ENCODE results near the gene TMEM165. TPM values are rescaled to one million over a fixed set of nuclear protein-coding genes. Genes with fewer than 3 reads are reported as not detected.

Gene TMEM165
- total and polyA plus RNA-seq, 4 experiments from 2014 or later: 23.4 to 74.8 (median 45.3) TPM

DNA sequence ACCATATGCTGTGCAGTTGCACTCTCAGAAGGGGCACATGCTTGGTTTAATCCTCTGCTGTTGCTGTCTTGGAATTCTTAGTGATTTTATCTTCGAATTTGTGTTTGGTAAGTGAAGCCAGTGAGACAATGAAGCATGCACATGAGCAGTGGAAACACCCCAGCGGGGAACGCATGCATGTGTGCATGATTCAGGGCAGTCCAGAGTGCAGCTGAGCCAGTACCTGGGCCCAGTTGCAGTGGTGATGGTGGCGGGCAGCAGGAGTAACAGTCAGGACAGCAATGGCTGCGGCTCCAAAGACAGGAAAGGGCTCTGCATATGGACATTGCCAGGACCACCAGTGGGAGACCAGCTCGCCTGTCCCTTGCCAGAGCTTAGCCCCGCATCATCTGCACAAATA is 14.3 kb upstream of the TMEM165 start:
- Histone ChIP-seq H3K27me3 (ENCODE audit: insufficient read depth, low read length) (no peaks in the 10 kb centered on the region), H3K9me3 (ENCODE audit: control insufficient read depth in 1 of 2, low read length in 2 of 2) (no peaks in the 10 kb centered on the region), H3K4me3 (ENCODE audit: low read length in 2 of 2) (no peak overlapping the region), H3K4me1 (ENCODE audit: insufficient read depth, low read length) (no peaks in the 10 kb centered on the region), H3K27ac (ENCODE audit: low read depth, low read length) (no peak overlapping the region), H3K36me3 (ENCODE audit: insufficient read depth, low read length) (no peaks in the 10 kb centered on the region)
- CTCF ChIA-PET (ENCODE audit: partially characterized antibody): no interaction called here
- no peaks in the 10 kb centered on the region for H3K4me1 Mint-ChIP-seq
- no peaks in the 10 kb centered on the region for H3K27me3 Mint-ChIP-seq
- no peaks in the 10 kb centered on the region for H3K36me3 Mint-ChIP-seq
- POLR2A ChIA-PET (ENCODE audit: partially characterized antibody): no interaction called here
- H3K9me3 Mint-ChIP-seq: no peaks in the 10 kb centered on the region
- no peak for DNase-seq
- H3K27ac Mint-ChIP-seq: no peak overlapping the region
- intact Hi-C loops (cut with micrococcal nuclease): no loop called here
- H3K4me3 Mint-ChIP-seq: no peak overlapping the region

DNA sequence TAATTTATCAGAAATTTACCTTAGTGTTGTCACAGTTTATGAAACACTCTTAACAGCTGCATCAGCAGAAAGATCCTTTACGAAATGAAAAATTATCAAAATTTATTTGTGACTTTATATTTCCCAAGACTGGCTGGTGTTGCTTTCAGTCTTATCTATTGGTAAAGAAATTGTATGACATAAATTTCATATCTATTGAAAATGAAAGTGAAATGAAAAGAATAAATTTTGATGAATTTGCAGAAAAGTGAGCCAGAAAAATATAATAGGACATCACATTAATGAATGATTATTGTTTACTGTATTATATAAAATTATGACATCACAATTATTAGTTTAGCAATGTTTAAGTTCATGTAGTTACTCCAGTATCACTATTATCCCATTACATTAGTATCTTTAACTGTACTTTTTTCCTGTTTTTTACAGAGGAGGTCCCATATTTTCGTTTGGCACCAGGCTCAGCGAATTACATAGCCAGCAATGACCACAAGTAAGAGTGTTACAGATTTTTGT is 13.2 kb upstream of the TMEM165 start:
- ChIA-PET CTCF (ENCODE audit: partially characterized antibody) (no interaction called here), POLR2A (ENCODE audit: partially characterized antibody) (no interaction called here)
- H3K36me3 Mint-ChIP-seq: no peaks in the 10 kb centered on the region
- no peaks in the 10 kb centered on the region for H3K36me3 ChIP-seq (ENCODE audit: insufficient read depth, low read length)
- H3K4me3 ChIP-seq (ENCODE audit: low read length in 2 of 2): no peak overlapping the region
- no peaks in the 10 kb centered on the region for H3K4me1 Mint-ChIP-seq
- no peaks in the 10 kb centered on the region for H3K9me3 ChIP-seq (ENCODE audit: control insufficient read depth in 1 of 2, low read length in 2 of 2)
- no peak overlapping the region for H3K4me3 Mint-ChIP-seq
- H3K27me3 ChIP-seq (ENCODE audit: insufficient read depth, low read length): no peaks in the 10 kb centered on the region
- no peaks in the 10 kb centered on the region for H3K4me1 ChIP-seq (ENCODE audit: insufficient read depth, low read length)
- no peaks in the 10 kb centered on the region for H3K27me3 Mint-ChIP-seq
- no peak for DNase-seq
- no peaks in the 10 kb centered on the region for H3K9me3 Mint-ChIP-seq
- H3K27ac ChIP-seq (ENCODE audit: low read depth, low read length): no peak overlapping the region
- H3K27ac Mint-ChIP-seq: no peak overlapping the region
- intact Hi-C loops (cut with micrococcal nuclease): no loop called here

DNA sequence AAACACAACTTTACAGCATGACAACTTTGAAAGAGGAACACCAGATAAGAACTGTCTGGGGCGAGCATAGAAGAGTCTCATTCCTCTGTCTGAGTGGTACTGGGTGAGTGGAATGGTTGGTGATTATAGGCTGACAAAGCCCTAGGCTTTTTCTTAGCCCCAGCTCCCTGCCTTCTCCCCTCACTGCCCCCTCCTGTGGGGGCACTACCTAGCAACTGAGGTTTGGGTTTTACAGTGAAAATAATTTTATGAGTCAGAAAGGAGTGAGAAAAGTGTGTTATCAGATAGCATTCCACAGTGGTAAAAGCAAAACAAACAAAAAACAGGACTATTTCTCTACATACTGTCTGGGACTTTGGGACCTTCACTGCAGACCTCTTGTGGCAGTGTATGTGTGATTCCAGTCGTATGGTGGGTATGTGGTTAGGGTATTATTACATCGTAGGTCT is 10.5 kb upstream of the TMEM165 start:
- Histone ChIP-seq H3K27ac (ENCODE audit: low read depth, low read length) (no peak overlapping the region), H3K4me3 (ENCODE audit: low read length in 2 of 2) (no peak overlapping the region), H3K4me1 (ENCODE audit: insufficient read depth, low read length) (no peaks in the 10 kb centered on the region), H3K27me3 (ENCODE audit: insufficient read depth, low read length) (no peaks in the 10 kb centered on the region), H3K9me3 (ENCODE audit: control insufficient read depth in 1 of 2, low read length in 2 of 2) (no peaks in the 10 kb centered on the region), H3K36me3 (ENCODE audit: insufficient read depth, low read length) (no peaks in the 10 kb centered on the region)
- CTCF ChIA-PET (ENCODE audit: partially characterized antibody): interaction anchor here (1.6 kb wide), 1 partner anchor 40 kb away, joined by 5 read pairs; the partner anchor contains the start of gene SRD5A3
- intact Hi-C loops (cut with micrococcal nuclease): no loop called here
- Mint-ChIP-seq H3K27ac (no peak overlapping the region), H3K4me3 (no peak overlapping the region), H3K27me3 (peaks cover 0 to 1% of the 10 kb centered on the region in 2 donors), H3K9me3 (no peaks in the 10 kb centered on the region), H3K4me1 (no peaks in the 10 kb centered on the region), H3K36me3 (no peaks in the 10 kb centered on the region)
- POLR2A ChIA-PET (ENCODE audit: partially characterized antibody): interaction anchor here (1.4 kb wide), 1 partner anchor 11 kb away, joined by 3 read pairs; no protein-coding TSS in a partner anchor
- no peak for DNase-seq

DNA sequence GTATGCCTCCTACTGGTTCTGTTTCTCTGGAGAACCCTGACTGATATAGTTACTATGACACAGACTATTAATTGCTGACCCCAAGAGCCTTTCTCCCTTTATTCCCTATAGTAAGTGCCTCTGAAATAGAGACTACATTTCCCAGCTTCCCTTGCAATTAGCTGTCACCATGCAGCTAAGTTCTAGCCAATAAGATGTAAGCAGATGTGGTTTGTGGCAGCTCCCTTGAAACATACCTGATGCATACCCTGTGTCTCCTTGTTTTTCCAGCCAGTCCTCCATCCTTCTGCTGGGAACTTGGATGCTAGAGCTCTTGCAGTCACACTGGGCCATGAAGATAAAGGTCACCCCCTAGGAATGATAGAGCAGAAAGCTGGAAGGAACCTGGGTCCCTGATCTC is 9.7 kb upstream of the TMEM165 start:
- no peak for DNase-seq
- no peaks in the 10 kb centered on the region for H3K9me3 Mint-ChIP-seq
- CTCF ChIA-PET (ENCODE audit: partially characterized antibody): interaction anchor here (1.2 to 1.6 kb wide), 2 partner anchors 41 to 55 kb away, joined by 3 to 5 read pairs; partner anchors contain the start of gene SRD5A3
- Histone ChIP-seq H3K9me3 (ENCODE audit: control insufficient read depth in 1 of 2, low read length in 2 of 2) (no peaks in the 10 kb centered on the region), H3K27ac (ENCODE audit: low read depth, low read length) (no peak overlapping the region), H3K27me3 (ENCODE audit: insufficient read depth, low read length) (no peaks in the 10 kb centered on the region), H3K4me3 (ENCODE audit: low read length in 2 of 2) (no peak overlapping the region), H3K4me1 (ENCODE audit: insufficient read depth, low read length) (no peaks in the 10 kb centered on the region), H3K36me3 (ENCODE audit: insufficient read depth, low read length) (no peaks in the 10 kb centered on the region)
- H3K36me3 Mint-ChIP-seq: no peaks in the 10 kb centered on the region
- peaks cover 0 to 3% of the 10 kb centered on the region in 2 donors for H3K27me3 Mint-ChIP-seq
- H3K4me1 Mint-ChIP-seq: no peaks in the 10 kb centered on the region
- intact Hi-C loops (cut with micrococcal nuclease): no loop called here
- no peak overlapping the region for H3K27ac Mint-ChIP-seq
- POLR2A ChIA-PET (ENCODE audit: partially characterized antibody): interaction anchor here (1.4 kb wide), 1 partner anchor 11 kb away, joined by 3 read pairs; no protein-coding TSS in a partner anchor
- H3K4me3 Mint-ChIP-seq: no peak overlapping the region

DNA sequence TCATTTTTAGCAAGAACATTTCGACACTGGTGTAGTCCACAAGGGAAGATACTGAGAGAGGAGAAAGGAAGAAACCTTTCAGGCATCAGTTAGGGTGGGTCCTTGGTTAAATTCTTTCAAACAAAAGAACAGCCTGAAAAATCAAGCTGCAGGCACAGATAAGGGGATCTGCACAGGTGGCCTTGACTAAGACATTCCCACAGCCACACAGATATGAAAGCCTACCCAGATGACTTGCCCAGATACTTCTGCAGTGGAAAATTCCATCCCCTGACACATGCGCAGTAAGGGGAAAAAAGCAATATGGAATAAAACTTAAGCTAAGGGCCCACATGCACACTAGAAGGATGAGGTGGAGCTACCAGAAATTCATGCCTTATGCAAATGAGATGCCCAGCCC is 8.9 kb upstream of the TMEM165 start:
- Histone ChIP-seq H3K9me3 (ENCODE audit: control insufficient read depth in 1 of 2, low read length in 2 of 2) (no peaks in the 10 kb centered on the region), H3K4me1 (ENCODE audit: insufficient read depth, low read length) (no peaks in the 10 kb centered on the region), H3K27ac (ENCODE audit: low read depth, low read length) (no peak overlapping the region), H3K4me3 (ENCODE audit: low read length in 2 of 2) (no peak overlapping the region), H3K36me3 (ENCODE audit: insufficient read depth, low read length) (no peaks in the 10 kb centered on the region), H3K27me3 (ENCODE audit: insufficient read depth, low read length) (no peaks in the 10 kb centered on the region)
- Mint-ChIP-seq H3K36me3 (no peaks in the 10 kb centered on the region), H3K4me3 (no peak overlapping the region), H3K4me1 (no peaks in the 10 kb centered on the region), H3K9me3 (no peaks in the 10 kb centered on the region), H3K27me3 (peaks cover 0 to 3% of the 10 kb centered on the region in 2 donors), H3K27ac (no peak overlapping the region)
- ChIA-PET CTCF (ENCODE audit: partially characterized antibody) (interaction anchor here (1.1 to 1.6 kb wide), 3 partner anchors 8 to 55 kb away, joined by 3 to 5 read pairs (median 4); partner anchors contain the start of genes SRD5A3 and TMEM165), POLR2A (ENCODE audit: partially characterized antibody) (interaction anchor here (0.6 to 0.9 kb wide), 2 partner anchors 8 to 158 kb away, joined by 3 to 6 read pairs; partner anchors contain the start of gene TMEM165)
- DNase-seq: no peak
- intact Hi-C loops (cut with micrococcal nuclease): no loop called here

DNA sequence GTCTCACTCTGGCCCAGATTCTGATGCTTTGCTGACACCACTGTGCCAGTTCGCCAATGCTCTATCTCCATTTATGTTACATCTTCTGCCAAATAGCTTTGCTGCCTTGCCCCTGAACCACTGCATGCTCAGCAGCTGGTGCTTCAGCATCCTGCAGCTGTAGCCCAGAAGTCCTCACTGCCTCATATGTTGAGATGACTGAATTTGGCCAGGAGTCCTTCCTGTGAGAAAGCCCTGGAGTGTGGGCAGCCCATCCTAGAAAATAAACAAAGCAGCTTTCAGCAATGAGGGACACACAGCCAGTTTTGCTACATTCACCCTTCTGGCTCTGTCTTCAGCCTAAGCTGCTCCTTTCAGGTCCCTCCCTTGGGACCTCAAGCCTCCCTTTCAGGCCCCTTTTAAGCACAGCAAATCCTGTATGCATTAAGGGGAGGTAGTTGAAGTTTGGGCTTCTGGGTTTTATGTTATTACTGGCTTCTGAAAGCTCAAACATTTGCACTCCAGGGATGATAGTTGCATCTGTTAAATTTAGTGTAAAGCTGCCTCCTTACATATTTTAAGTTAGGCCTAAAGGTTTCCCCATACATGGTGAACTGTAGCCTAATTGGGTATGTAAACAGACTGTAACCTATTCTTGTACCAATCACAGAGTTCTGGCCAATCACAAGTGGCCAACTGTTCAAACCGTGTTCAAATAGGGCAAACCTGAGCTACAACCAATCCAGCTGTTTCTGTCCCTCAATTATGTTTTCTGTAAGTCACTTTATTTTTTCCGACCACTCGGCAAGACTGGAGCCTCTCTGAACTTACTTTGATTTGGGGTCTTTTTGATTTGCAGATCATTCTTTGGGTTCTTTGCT is 2.1 kb upstream of the TMEM165 start:
- no peaks in the 10 kb centered on the region for H3K36me3 ChIP-seq (ENCODE audit: insufficient read depth, low read length)
- no peak overlapping the region for H3K4me3 ChIP-seq (ENCODE audit: low read length in 2 of 2)
- Mint-ChIP-seq H3K4me3 (peak overlapping the region in 3 of 8 donors; percentile 13 to 73 (median 71)), H3K36me3 (peaks cover 0 to 17% of the 10 kb centered on the region in 2 donors), H3K9me3 (peaks cover 0 to 2% (median 0%) of the 10 kb centered on the region in 8 donors), H3K27ac (peak overlapping the region in 2 of 7 donors; percentile 16 to 32), H3K27me3 (peaks cover 0 to 3% of the 10 kb centered on the region in 2 donors), H3K4me1 (peaks cover 22 to 36% (median 26%) of the 10 kb centered on the region in 4 donors)
- POLR2A ChIA-PET (ENCODE audit: partially characterized antibody): interaction anchor here (3.8 kb wide), 1 partner anchor 152 kb away, joined by 53 read pairs; the partner anchor contains the start of gene CLOCK
- no peaks in the 10 kb centered on the region for H3K9me3 ChIP-seq (ENCODE audit: control insufficient read depth in 1 of 2, low read length in 2 of 2)
- no peak for DNase-seq
- no peak overlapping the region for H3K27ac ChIP-seq (ENCODE audit: low read depth, low read length)
- intact Hi-C loops (cut with micrococcal nuclease): loop anchor here (2.0 kb wide), 1 partner anchor 161 kb away; no protein-coding TSS in a partner anchor
- CTCF ChIA-PET (ENCODE audit: partially characterized antibody): interaction anchor here (1.4 to 4.8 kb wide), 5 partner anchors 41 to 161 kb away, joined by 3 to 43 read pairs (median 9); partner anchors contain the start of gene SRD5A3
- no peaks in the 10 kb centered on the region for H3K27me3 ChIP-seq (ENCODE audit: insufficient read depth, low read length)
- peaks cover 27% of the 10 kb centered on the region for H3K4me1 ChIP-seq (ENCODE audit: insufficient read depth, low read length)

DNA sequence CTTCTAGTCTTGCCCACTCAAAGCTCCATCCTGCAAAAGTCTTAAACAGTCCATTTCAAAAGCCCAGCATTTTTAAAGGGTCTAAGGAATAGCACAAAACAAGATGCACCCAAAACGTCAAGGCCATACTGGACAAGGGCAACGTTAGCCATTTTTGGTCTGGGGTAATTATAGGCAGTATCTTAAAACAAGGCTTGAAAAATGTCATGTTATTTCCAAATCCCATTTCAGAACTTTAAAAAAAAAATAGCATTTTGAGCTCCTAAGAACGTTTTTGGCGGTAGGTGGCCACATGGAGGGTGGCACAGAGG is 584 bp upstream of the TMEM165 start:
- Histone ChIP-seq H3K27ac (ENCODE audit: low read depth, low read length) (peak overlapping the region; percentile 84), H3K36me3 (ENCODE audit: insufficient read depth, low read length) (no peaks in the 10 kb centered on the region), H3K4me3 (ENCODE audit: low read length in 2 of 2) (peak overlapping the region; percentile 74 to 75), H3K27me3 (ENCODE audit: insufficient read depth, low read length) (no peaks in the 10 kb centered on the region), H3K9me3 (ENCODE audit: control insufficient read depth in 1 of 2, low read length in 2 of 2) (no peaks in the 10 kb centered on the region), H3K4me1 (ENCODE audit: insufficient read depth, low read length) (peaks cover 37% of the 10 kb centered on the region)
- H3K27me3 Mint-ChIP-seq: peaks cover 0 to 2% of the 10 kb centered on the region in 2 donors
- H3K4me3 Mint-ChIP-seq: peak overlapping the region; percentile 92 to 98 (median 96)
- H3K27ac Mint-ChIP-seq: peak overlapping the region; percentile 93 to 99 (median 98)
- H3K9me3 Mint-ChIP-seq: peaks cover 0 to 2% (median 0%) of the 10 kb centered on the region in 8 donors
- H3K4me1 Mint-ChIP-seq: peaks cover 29 to 45% (median 35%) of the 10 kb centered on the region in 4 donors
- no peak for DNase-seq
- peaks cover 0 to 21% of the 10 kb centered on the region in 2 donors for H3K36me3 Mint-ChIP-seq
- ChIA-PET CTCF (ENCODE audit: partially characterized antibody) (interaction anchor here (0.7 to 4.8 kb wide), 12 partner anchors 8 to 473 kb away, joined by 3 to 43 read pairs (median 4); partner anchors contain the start of gene SRD5A3), POLR2A (ENCODE audit: partially characterized antibody) (interaction anchor here (0.7 to 3.8 kb wide), 13 partner anchors 8 to 1041 kb away, joined by 3 to 53 read pairs (median 5); partner anchors contain the start of genes CEP135, CLOCK, EXOC1 and PAICS)
- intact Hi-C loops (cut with micrococcal nuclease): loop anchor here (1.0 to 5.0 kb wide), 10 partner anchors 49 to 1958 kb away; partner anchors contain the start of genes CHIC2, CLOCK, EXOC1 and NOA1

Measured in CD4-positive, alpha-beta memory T cell (primary cell).